22Rv1 (cell line): Measurements from ENCODE around the gene TCIRG1.
A peak's percentile ranks its signal among the peaks of the same experiment; 100 is the strongest.

Experiments used
- H3K27ac ChIP-seq: fragments of 450-650 bp; 2 replicates; pipeline ENCODE4 v1.5.1; 2017
- ZFX ChIP-seq: fragments of 450-650 bp; IDR thresholded peaks from 2 replicates; pipeline ENCODE4 v1.6.1; 2017; ENCODE audit warnings: antibody characterized with exemption, borderline replicate concordance
- TF ChIP-seq, protein P1 (sequence below): fragments of 450-650 bp; IDR thresholded peaks from 2 replicates; pipeline ENCODE4 v1.5.1; 2017; ENCODE audit warnings: mild to moderate bottlenecking

TCIRG1 gene

DNA sequence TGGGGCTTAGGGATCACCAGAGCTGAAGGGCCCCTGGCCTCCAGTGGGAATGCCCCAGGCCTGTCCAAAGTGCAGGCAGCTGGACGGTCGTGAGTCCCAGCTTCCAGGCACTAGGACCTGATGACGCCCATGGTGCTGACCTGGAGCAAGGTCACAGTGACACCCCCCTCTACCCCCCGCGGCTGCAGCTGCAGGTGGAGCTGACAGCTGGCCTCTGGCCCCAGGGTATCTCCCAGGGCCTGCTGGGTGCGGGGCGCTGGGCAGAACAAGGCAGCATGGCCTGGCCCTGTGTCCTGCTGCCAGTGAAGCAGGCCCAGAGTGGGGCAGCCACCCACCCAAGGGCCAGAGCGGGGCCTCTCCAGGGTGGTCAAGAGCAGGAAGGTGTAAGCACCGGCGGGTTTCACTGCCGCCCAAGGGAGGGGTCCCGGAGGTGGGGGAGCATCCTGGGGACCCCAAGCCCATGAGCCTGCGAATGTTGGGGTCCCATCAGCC lies 553 bp upstream of the TCIRG1 start:
- TF ChIP-seq, protein P1, sequence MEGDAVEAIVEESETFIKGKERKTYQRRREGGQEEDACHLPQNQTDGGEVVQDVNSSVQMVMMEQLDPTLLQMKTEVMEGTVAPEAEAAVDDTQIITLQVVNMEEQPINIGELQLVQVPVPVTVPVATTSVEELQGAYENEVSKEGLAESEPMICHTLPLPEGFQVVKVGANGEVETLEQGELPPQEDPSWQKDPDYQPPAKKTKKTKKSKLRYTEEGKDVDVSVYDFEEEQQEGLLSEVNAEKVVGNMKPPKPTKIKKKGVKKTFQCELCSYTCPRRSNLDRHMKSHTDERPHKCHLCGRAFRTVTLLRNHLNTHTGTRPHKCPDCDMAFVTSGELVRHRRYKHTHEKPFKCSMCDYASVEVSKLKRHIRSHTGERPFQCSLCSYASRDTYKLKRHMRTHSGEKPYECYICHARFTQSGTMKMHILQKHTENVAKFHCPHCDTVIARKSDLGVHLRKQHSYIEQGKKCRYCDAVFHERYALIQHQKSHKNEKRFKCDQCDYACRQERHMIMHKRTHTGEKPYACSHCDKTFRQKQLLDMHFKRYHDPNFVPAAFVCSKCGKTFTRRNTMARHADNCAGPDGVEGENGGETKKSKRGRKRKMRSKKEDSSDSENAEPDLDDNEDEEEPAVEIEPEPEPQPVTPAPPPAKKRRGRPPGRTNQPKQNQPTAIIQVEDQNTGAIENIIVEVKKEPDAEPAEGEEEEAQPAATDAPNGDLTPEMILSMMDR, result no peak
- TF ChIP-seq ZFX, result no peak
- peak overlapping the region; percentile 75 for H3K27ac ChIP-seq

DNA sequence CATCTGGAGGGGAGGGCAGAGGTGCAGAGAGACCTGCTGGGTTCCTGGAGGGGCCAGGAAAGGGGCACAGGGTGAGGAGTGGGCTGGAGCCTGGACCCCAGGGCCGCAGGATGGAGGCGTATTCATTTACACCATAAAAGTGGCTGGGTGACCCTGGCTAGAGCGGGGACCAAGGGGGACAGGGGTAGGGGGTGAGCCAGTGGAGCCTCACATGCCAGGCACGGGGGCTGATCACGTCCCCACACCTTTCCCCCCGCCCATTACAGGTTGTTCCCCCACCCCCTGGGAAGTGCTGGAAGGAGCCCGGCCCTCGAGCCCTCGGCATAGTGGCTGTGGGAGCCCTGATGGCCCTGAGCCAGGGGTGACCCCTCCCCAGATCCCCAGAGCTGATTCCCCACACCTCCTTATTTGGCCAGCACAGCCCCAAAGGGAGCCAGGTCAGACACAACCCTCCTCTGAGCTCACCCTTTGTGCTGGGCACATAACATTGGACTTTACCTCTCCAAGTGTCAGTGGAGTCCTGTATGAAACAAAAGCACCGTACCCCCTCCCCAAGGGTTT lies 781 bp downstream of the TCIRG1 start:
- peak overlapping the region; percentile 75 for H3K27ac ChIP-seq

DNA sequence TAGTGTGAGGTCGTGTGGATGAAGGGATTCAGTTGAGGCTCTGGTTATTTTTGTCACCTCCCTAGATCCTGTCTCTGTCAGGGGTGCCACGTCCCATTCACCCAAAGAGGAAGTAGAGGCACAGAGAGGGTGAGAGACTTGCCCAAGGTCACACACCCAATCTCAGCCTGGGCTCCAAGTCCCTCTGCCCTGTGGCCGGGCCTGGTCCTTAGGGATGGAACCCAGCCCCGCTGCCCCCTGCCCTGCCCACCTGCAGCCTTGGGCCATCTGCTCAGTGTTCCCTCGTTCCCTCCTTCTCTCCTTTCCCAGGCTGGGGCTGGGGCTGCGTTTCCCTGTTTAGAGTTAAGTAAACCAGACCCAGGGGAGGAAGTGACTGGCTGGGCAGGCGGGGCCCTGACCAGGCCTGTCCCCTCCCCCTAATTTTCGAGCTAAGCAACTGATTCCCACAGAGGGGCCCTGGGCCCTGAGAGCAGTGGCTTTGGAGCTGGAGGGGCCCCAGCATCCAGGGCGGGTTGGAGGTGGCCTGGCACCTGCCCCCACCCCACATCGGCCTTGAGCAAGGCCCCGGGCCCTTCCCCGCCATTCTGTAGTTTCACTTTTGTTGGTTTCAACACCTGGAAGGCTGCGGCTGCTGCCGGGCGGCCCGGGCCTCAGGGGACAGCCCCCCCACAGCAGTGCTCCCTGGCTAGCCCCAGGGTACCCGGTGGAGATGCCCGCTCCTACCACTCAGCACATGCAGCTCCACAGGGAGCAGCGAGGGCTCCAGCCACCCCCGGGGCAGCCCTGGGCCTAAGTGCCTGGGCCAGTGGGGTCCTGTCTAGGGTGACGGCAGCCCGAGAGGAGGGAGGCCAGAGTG lies 1.5 kb downstream of the TCIRG1 start:
- TF ChIP-seq ZFX, result no peak
- TF ChIP-seq, protein P1, result no peak
- no peak overlapping the region; the same call in 1 of the 2 replicates for H3K27ac ChIP-seq

More for the DNA sequence above, 781 bp downstream of the TCIRG1 start:
- TF ChIP-seq, protein P1, result no peak

DNA sequence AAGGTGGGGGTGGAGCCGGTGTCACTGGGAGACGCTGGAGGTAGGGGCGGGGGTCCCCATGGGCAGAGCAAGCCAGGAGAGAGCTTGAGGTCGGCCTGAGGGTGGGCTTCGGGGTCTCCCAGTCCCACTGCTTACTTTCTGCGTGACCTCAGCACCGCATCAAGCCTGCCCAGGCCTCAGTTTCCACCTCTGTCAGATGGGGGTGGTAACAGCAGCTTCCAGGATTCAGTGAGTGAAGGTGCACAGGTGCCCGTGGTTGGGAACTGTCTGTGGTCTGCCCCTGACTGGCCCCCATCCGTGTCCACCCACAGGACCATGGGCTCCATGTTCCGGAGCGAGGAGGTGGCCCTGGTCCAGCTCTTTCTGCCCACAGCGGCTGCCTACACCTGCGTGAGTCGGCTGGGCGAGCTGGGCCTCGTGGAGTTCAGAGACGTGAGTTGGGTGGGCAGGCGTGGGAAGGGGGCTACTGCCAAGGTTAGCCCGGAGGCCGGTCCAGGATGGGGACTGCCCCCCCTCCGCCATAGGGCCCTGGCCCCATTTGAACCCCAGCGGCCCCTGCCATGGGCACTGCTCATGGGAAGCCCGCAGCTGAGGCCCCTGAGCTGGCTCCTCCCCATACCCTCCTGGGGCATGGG lies 2.2 kb downstream of the TCIRG1 start:
- no peak for TF ChIP-seq ZFX
- TF ChIP-seq, protein P1, result no peak
- H3K27ac ChIP-seq, result no peak overlapping the region

DNA sequence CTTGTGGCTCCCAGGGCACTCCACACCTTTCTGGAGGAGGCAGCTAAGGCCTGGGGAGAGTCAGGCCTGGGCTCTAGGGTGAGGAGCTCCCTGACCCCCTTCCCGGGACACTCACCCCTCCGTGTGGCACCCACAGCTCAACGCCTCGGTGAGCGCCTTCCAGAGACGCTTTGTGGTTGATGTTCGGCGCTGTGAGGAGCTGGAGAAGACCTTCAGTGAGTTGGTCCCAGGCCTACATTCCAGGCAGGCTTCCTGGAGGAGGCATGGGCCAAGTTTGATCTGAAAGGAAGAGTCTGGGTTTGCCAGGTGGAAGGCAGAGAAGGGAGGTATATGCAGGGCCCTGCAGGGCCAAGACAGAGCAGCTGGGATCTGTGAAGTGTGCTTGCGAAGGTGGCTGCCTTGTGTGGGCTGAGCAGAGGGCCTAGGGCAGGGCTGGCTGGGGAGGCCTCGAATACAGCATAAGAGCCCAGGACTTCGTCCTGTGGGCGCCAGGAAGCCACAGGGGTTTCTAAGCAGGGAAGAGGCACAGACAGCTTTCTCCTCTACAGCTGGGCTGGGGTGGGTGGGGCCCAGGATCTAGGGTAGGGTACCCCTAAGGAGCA lies 2.9 kb downstream of the TCIRG1 start:
- no peak for TF ChIP-seq ZFX
- TF ChIP-seq, protein P1, result no peak
- H3K27ac ChIP-seq, result no peak overlapping the region

DNA sequence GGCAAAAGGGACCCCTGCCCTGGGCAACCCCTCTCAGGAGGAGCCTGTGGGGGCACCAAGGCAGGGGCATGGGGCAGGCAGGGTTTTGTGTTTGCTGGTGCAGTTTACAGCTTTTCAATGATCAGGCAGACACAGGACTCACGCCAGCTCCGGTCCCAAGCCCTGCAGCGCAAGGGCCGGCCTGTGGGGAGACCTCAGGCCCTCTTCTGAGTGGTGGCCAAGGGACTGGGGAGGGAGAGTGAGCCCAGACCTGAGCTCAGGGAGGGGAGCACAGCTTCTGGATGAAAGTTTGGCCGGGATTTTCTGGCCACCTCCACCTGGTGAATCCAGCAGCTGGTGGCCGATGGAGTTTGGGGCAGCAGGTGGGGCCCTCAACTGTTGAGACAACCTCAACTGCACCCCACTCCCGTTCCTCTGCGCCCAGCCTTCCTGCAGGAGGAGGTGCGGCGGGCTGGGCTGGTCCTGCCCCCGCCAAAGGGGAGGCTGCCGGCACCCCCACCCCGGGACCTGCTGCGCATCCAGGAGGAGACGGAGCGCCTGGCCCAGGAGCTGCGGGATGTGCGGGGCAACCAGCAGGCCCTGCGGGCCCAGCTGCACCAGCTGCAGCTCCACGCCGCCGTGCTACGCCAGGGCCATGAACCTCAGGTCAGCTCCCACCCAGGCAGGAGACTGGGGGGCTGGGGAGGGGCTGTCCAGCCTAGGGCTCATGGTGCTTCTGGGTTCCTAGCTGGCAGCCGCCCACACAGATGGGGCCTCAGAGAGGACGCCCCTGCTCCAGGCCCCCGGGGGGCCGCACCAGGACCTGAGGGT lies 3.6 kb downstream of the TCIRG1 start:
- no peak overlapping the region for H3K27ac ChIP-seq
- TF ChIP-seq, protein P1, result no peak
- TF ChIP-seq ZFX, result no peak
